ENCODE measurements around the gene PRKCB.

DNA sequence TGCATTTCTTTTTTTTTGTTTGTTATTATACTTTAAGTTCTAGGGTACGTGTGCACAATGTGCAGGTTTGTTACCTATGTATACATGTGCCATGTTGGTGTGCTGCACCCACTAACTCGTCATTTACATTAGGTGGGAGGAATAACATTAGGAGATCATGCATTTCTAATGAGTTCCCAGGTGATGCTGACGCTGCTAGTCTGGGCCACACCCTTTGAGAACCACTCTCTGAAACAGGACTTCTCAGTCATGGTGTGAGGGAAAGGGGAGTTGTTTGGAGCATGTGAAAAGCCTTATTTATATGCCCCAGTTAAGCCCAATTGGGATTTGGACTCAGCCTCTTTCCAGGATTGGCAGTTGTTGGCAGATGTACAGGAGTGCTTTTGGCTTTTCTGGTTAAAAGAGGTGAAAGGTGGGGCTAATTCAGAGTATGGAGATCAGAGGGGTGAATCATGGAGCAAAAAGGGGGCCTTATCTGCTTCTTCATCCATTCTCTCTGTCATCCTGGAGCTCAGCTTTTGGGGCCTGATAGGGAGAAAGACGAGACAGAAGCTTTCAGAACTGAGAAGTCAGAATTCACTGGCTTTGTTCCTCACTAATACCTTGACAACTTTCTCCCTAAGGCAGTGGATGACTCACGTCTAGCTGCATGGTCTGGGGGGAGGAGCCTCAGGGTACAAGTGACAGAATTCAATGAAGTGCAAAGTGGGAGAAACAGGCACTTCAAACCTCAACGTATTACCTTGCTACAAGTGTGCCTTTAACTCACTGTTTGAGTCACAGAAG, 240.3 kb downstream of the PRKCB start:
- TF ChIP-seq, protein P1, sequence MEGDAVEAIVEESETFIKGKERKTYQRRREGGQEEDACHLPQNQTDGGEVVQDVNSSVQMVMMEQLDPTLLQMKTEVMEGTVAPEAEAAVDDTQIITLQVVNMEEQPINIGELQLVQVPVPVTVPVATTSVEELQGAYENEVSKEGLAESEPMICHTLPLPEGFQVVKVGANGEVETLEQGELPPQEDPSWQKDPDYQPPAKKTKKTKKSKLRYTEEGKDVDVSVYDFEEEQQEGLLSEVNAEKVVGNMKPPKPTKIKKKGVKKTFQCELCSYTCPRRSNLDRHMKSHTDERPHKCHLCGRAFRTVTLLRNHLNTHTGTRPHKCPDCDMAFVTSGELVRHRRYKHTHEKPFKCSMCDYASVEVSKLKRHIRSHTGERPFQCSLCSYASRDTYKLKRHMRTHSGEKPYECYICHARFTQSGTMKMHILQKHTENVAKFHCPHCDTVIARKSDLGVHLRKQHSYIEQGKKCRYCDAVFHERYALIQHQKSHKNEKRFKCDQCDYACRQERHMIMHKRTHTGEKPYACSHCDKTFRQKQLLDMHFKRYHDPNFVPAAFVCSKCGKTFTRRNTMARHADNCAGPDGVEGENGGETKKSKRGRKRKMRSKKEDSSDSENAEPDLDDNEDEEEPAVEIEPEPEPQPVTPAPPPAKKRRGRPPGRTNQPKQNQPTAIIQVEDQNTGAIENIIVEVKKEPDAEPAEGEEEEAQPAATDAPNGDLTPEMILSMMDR (tag by site-specific recombination; IDR thresholded peaks at IDR 0.05): no peak
- TF ChIP-seq, protein P2, sequence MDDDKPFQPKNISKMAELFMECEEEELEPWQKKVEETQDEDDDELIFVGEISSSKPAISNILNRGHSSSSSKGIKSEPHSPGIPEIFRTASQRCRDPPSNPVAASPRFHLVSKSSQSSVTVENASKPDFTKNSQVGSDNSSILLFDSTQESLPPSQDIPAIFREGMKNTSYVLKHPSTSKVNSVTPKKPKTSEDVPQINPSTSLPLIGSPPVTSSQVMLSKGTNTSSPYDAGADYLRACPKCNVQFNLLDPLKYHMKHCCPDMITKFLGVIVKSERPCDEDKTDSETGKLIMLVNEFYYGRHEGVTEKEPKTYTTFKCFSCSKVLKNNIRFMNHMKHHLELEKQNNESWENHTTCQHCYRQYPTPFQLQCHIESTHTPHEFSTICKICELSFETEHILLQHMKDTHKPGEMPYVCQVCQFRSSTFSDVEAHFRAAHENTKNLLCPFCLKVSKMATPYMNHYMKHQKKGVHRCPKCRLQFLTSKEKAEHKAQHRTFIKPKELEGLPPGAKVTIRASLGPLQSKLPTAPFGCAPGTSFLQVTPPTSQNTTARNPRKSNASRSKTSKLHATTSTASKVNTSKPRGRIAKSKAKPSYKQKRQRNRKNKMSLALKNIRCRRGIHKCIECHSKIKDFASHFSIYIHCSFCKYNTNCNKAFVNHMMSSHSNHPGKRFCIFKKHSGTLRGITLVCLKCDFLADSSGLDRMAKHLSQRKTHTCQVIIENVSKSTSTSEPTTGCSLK (tag by site-specific recombination; IDR thresholded peaks at IDR 0.05): no peak

Measured in HEK293 (cell line).